Hepatocyte (in vitro differentiated cells): ENCODE measurements around the gene GPRC5D. TPM values are rescaled to one million over a fixed set of nuclear protein-coding genes. Genes with fewer than 3 reads are reported as not detected.

Experiments
- DNase-seq: peaks from one replicate; pipeline ENCODE4 v3.0.0-alpha.2; 2016; ENCODE audit warnings: low spot score
- H2AFZ ChIP-seq: fragments of 200-600 bp; sonication (generic); 2 replicates; pipeline ENCODE4 v1.6.0; 2016; ENCODE audit warnings: antibody characterized with exemption, mild to moderate bottlenecking
- H3K27ac ChIP-seq: fragments of 200-600 bp; sonication (generic); 2 replicates; pipeline ENCODE4 v1.5.1; 2016; ENCODE audit warnings: mild to moderate bottlenecking
- H3K27me3 ChIP-seq: fragments of 200-600 bp; sonication (generic); 2 replicates; pipeline ENCODE4 v1.6.1; 2016
- H3K36me3 ChIP-seq: fragments of 200-600 bp; sonication (generic); replicated peaks from 2 replicates; pipeline ENCODE4 v1.5.1; 2016; ENCODE audit warnings: low read depth; ENCODE audit not compliant: insufficient read depth
- H3K4me1 ChIP-seq: fragments of 200-600 bp; sonication (generic); 2 replicates; pipeline ENCODE4 v1.5.1; 2016; ENCODE audit warnings: mild to moderate bottlenecking, moderate library complexity; ENCODE audit not compliant: insufficient read depth
- H3K4me2 ChIP-seq: fragments of 200-600 bp; sonication (generic); 2 replicates; pipeline ENCODE4 v1.6.0; 2016
- H3K4me3 ChIP-seq: fragments of 200-600 bp; sonication (generic); 2 replicates; pipeline ENCODE4 v1.5.1; 2016; ENCODE audit warnings: mild to moderate bottlenecking
- H3K79me2 ChIP-seq: fragments of 200-600 bp; sonication (generic); 2 replicates; pipeline ENCODE4 v1.6.0; 2017; ENCODE audit warnings: mild to moderate bottlenecking
- H3K9me2 ChIP-seq: fragments of 200-600 bp; sonication (generic); replicated peaks from 2 replicates; pipeline ENCODE4 v1.6.0; 2017; ENCODE audit warnings: mild to moderate bottlenecking; ENCODE audit not compliant: insufficient read depth
- H3K9me3 ChIP-seq: fragments of 200-600 bp; sonication (generic); 2 replicates; pipeline ENCODE4 v1.5.1; 2016; ENCODE audit warnings: low read depth, mild to moderate bottlenecking
- H4K20me1 ChIP-seq: fragments of 200-600 bp; sonication (generic); 2 replicates; pipeline ENCODE4 v1.6.0; 2016; ENCODE audit warnings: mild to moderate bottlenecking; ENCODE audit not compliant: insufficient read depth, poor library complexity, severe bottlenecking
- EZH2 ChIP-seq: fragments of 200-600 bp; sonication (generic); IDR thresholded peaks from 2 replicates; pipeline ENCODE4 v1.6.1; 2016; ENCODE audit warnings: antibody characterized with exemption, mild to moderate bottlenecking, borderline replicate concordance
- EZH2phosphoT487 ChIP-seq: fragments of 200-600 bp; sonication (generic); IDR thresholded peaks from one replicate; pipeline ENCODE4 v1.6.1; 2018; ENCODE audit warnings: antibody characterized with exemption, mild to moderate bottlenecking, low read depth, moderate library complexity; ENCODE audit not compliant: unreplicated experiment, severe bottlenecking
- WGBS: methylation state at CpG from one replicate; pipeline ENCODE4 v1.1.6; 2016; ENCODE audit warnings: low lambda C conversion rate; ENCODE audit errors: missing lambda C conversion rate; 5-methylcytosine and 5-hydroxymethylcytosine counted together
- polyA plus RNA-seq: library from polyadenylated mRNA; unstranded; fragments of >200 nt; fragmentation: Nextera tagmentation; extraction: Ambion mirVana; gene quantifications from 2 replicates; pipeline ENCODE4 v1.2.1, GENCODE V29; 2016
- total RNA-seq: library from RNA; depleted of rRNA; stranded (reverse); fragments of >200 nt; gene quantifications from 2 replicates; pipeline ENCODE4 v1.2.3, GENCODE V29; 2014
- TF ChIP-seq, protein P1 (sequence below): fragments of 200-600 bp; sonication (generic); IDR thresholded peaks from 2 replicates; pipeline ENCODE4 v1.5.1; 2016; ENCODE audit warnings: antibody characterized with exemption, mild to moderate bottlenecking; ENCODE audit not compliant: poor library complexity

Gene GPRC5D
- total and polyA plus RNA-seq, 2 experiments from 2014 or later = not detected

DNA sequence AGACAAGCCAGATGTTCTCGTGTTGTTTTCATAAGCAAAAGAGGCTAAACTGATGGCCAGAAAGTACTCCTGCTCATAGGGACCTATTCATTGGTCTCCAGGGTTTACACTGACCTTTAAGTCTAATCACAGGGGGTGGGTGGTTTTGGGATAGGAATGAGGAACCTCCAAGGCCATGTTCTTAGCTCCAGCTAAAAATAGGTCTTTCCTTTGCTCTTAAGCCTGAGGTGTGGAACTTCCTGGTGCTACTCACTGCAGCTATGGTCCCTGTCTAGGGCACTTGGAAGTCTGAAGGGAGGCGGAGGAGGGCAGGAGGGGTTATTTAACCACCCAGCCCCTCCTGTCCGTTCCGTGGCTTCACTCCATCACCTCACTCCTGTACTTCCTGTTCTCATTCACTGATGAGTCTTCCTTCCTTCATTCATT lies 42.0 kb downstream of the GPRC5D start:
- H3K9me2 ChIP-seq = no peaks in the 10 kb centered on the region
- peaks cover 18% of the 10 kb centered on the region for H3K4me1 ChIP-seq
- H3K4me3 ChIP-seq = no peak overlapping the region
- H3K9me3 ChIP-seq = no peaks in the 10 kb centered on the region
- peaks cover 16% of the 10 kb centered on the region for H3K79me2 ChIP-seq
- H3K36me3 ChIP-seq = no peaks in the 10 kb centered on the region
- TF ChIP-seq, protein P1, sequence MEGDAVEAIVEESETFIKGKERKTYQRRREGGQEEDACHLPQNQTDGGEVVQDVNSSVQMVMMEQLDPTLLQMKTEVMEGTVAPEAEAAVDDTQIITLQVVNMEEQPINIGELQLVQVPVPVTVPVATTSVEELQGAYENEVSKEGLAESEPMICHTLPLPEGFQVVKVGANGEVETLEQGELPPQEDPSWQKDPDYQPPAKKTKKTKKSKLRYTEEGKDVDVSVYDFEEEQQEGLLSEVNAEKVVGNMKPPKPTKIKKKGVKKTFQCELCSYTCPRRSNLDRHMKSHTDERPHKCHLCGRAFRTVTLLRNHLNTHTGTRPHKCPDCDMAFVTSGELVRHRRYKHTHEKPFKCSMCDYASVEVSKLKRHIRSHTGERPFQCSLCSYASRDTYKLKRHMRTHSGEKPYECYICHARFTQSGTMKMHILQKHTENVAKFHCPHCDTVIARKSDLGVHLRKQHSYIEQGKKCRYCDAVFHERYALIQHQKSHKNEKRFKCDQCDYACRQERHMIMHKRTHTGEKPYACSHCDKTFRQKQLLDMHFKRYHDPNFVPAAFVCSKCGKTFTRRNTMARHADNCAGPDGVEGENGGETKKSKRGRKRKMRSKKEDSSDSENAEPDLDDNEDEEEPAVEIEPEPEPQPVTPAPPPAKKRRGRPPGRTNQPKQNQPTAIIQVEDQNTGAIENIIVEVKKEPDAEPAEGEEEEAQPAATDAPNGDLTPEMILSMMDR = no peak
- TF ChIP-seq EZH2phosphoT487 (no peak), EZH2 (no peak)
- no peaks in the 10 kb centered on the region for H3K27me3 ChIP-seq
- peak overlapping the region; percentile 96 for H3K27ac ChIP-seq
- DNase-seq = peak; percentile 55
- 51% methylated on average over 4 of the region's 4 CpGs for WGBS
- peak overlapping the region; percentile 52 for H3K4me2 ChIP-seq
- peaks cover 4% of the 10 kb centered on the region for H4K20me1 ChIP-seq
- H2AFZ ChIP-seq = no peak overlapping the region

- TF ChIP-seq EZH2 (no peak), EZH2phosphoT487 (no peak)
- TF ChIP-seq, protein P1 = no peak
- no peak for DNase-seq
- Histone ChIP-seq H3K36me3 (no peaks in the 10 kb centered on the region), H3K4me2 (peak overlapping the region; percentile 52), H3K9me2 (no peaks in the 10 kb centered on the region), H3K4me3 (no peak overlapping the region), H3K27me3 (no peaks in the 10 kb centered on the region), H3K9me3 (no peaks in the 10 kb centered on the region), H2AFZ (no peak overlapping the region), H4K20me1 (peaks cover 4% of the 10 kb centered on the region), H3K4me1 (peaks cover 18% of the 10 kb centered on the region), H3K27ac (peak overlapping the region; percentile 96), H3K79me2 (peaks cover 16% of the 10 kb centered on the region)
- WGBS = 58% methylated on average over 4 of the region's 4 CpGs
Measured at GRCh38 chr12:12909228-12909994, 42.6 kb downstream of the GPRC5D start.

- no peak overlapping the region for H2AFZ ChIP-seq
- peaks cover 4% of the 10 kb centered on the region for H4K20me1 ChIP-seq
- no peaks in the 10 kb centered on the region for H3K9me3 ChIP-seq
- DNase-seq = no peak
- peaks cover 16% of the 10 kb centered on the region for H3K79me2 ChIP-seq
- H3K4me2 ChIP-seq = no peak overlapping the region
- H3K4me3 ChIP-seq = no peak overlapping the region
- H3K4me1 ChIP-seq = peaks cover 20% of the 10 kb centered on the region
- no peaks in the 10 kb centered on the region for H3K9me2 ChIP-seq
- no peaks in the 10 kb centered on the region for H3K36me3 ChIP-seq
- WGBS = 96% methylated on average over 12 of the region's 12 CpGs
- H3K27me3 ChIP-seq = no peaks in the 10 kb centered on the region
- TF ChIP-seq EZH2 (no peak), EZH2phosphoT487 (no peak)
- TF ChIP-seq, protein P1 = no peak
- H3K27ac ChIP-seq = peak overlapping the region; percentile 96
Measured at GRCh38 chr12:12908711-12909110, 43.3 kb downstream of the GPRC5D start.
